A549 (cell line): ENCODE data around the gene TYW1.
"Not testable (repeated sequence)": the region's sequence is repeated elsewhere in the genome, so short reads cannot be mapped to it uniquely, and the experiment has no call there.

Source experiments
- CEBPB ChIP-seq, 2 experiments: fragments of >200 bp in 1 of 2; sonication (Bioruptor Twin) in 1 of 2; formaldehyde crosslinking in 1 of 2; IDR thresholded peaks; 2 replicates each; pipeline ENCODE4 v1.6.1; 2012 to 2016
- CTCF ChIP-seq: fragments of >200 bp; sonication (Bioruptor Twin); formaldehyde crosslinking; IDR thresholded peaks from 3 replicates; pipeline ENCODE4 v1.5.1; 2016
- EP300 ChIP-seq, 2 experiments: fragments of >200 bp; sonication (Bioruptor Twin); formaldehyde crosslinking; IDR thresholded peaks; 2 replicates in 1 of 2; 3 replicates in 1 of 2; pipeline ENCODE4 v1.6.1; 2016 to 2017
- FOSL2 ChIP-seq, 2 experiments: fragments of 450-650 bp in 1 of 2; fragments of >200 bp in 1 of 2; sonication (Bioruptor Twin) in 1 of 2; formaldehyde crosslinking; IDR thresholded peaks; 2 replicates each; pipeline versions ENCODE4 v1.5.0 to v1.6.1; 2016 to 2020; ENCODE audit warnings: mild to moderate bottlenecking in 1 of 2, moderate library complexity in 1 of 2
- JUN ChIP-seq, 2 experiments: fragments of >200 bp; sonication (Bioruptor Twin); formaldehyde crosslinking; IDR thresholded peaks; 2 replicates in 1 of 2; 3 replicates in 1 of 2; pipeline ENCODE4 v1.6.1; 2016 to 2017
- KDM1A ChIP-seq: fragments of 200-600 bp; sonication (generic); IDR thresholded peaks from 2 replicates; pipeline ENCODE4 v1.6.1; 2016; ENCODE audit warnings: low read depth, mild to moderate bottlenecking
- MAFK ChIP-seq: fragments of 450-650 bp; IDR thresholded peaks from 2 replicates; pipeline ENCODE4 v1.6.1; 2014; ENCODE audit not compliant: partially characterized antibody
- MAX ChIP-seq: IDR thresholded peaks from 2 replicates; pipeline ENCODE4 v1.6.1; 2012
- MYC ChIP-seq: IDR thresholded peaks from 2 replicates; pipeline ENCODE4 v1.6.1; 2012; ENCODE audit warnings: mild to moderate bottlenecking, inconsistent platforms, low read length, improper control_type of control experiment, borderline replicate concordance
- POLR2A ChIP-seq: IDR thresholded peaks from 2 replicates; pipeline ENCODE4 v1.6.1; 2012; ENCODE audit warnings: mild to moderate bottlenecking, low read length
- RAD21 ChIP-seq, 2 experiments: fragments of >200 bp in 1 of 2; sonication (Bioruptor Twin) in 1 of 2; formaldehyde crosslinking in 1 of 2; IDR thresholded peaks in 1 of 2; conservative IDR thresholded peaks in 1 of 2; 2 replicates in 1 of 2; 3 replicates in 1 of 2; pipeline ENCODE4 v1.6.1; 2012 to 2018; ENCODE audit warnings: inconsistent platforms in 1 of 2
- REST ChIP-seq: fragments of 200-600 bp; sonication (generic); IDR thresholded peaks from 2 replicates; pipeline ENCODE4 v1.6.1; 2016; ENCODE audit warnings: antibody characterized with exemption, mild to moderate bottlenecking, moderate library complexity
- RFX5 ChIP-seq: fragments of 450-650 bp; IDR thresholded peaks from 2 replicates; pipeline ENCODE4 v1.7.1; 2014; ENCODE audit warnings: antibody characterized with exemption, mild to moderate bottlenecking, moderate library complexity
- TFCP2L1 ChIP-seq: fragments of 250-450 bp; sonication (Bioruptor Pico); IDR thresholded peaks from 2 replicates; pipeline ENCODE4 v1.5.0; 2021; ENCODE audit warnings: mild to moderate bottlenecking

GRCh38 chr7:67226967-67227366 is 230.3 kb downstream of the TYW1 start:
- not testable (repeated sequence) for TF ChIP-seq CTCF; REST; CEBPB (IDR thresholded peaks at IDR 0.05); EP300 (IDR thresholded peaks at IDR 0.05); TFCP2L1 (CRISPR knock-in tag); MAX; RFX5; JUN (IDR thresholded peaks at IDR 0.05); MYC; RAD21 (conservative IDR thresholded peaks at IDR 0.05 in 1 of 2, IDR thresholded peaks at IDR 0.05 in 1 of 2); KDM1A; POLR2A; FOSL2 (IDR thresholded peaks at IDR 0.05); FOSL2 (CRISPR knock-in tag; IDR thresholded peaks at IDR 0.05); MAFK
